GM10266 (cell line): ENCODE measurements around the gene LGI4.

ENCODE experiments used
- DNase-seq: peaks from one replicate; pipeline ENCODE4 v3.0.0; 2012; ENCODE audit errors: extremely low spot score
- CTCF ChIP-seq: IDR thresholded peaks from 2 replicates; pipeline ENCODE4 v1.5.1; 2012; ENCODE audit warnings: mild to moderate bottlenecking, low read depth; ENCODE audit not compliant: control insufficient read depth, insufficient read depth; ENCODE audit errors: missing control alignments

Gene LGI4

DNA sequence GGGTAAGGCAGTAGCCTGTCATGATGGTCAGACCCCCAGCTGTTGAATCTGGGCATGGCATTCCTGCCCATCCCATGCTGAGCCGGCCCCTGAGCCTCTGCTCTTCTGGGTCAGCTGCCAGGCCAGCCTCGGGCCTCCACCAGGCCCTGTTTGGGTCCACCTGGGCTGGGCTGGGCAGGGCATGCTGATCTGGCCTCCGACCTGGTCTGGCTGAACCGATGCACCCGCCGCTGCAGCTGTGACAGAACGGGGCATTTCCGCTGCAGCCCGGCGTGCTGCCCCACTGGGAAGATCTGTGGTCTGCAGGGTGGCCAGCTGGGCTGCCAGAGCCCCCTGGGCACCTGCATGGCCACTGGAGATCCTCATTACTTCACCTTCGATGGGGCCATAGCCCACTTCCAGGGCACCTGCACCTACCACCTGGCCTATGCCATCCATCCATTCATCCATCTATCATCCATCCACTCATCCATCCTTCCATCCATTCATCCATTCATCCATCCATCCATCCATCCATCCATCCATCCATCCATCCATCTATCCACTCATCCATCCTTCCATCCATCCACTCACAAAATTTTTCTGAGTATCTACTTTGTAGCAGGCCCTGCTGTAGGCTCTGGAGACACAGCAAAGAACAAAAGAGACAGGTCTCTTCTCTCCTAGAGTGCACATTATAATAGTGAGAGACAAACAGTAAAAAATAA lies 40.8 kb downstream of the LGI4 start:
- DNase-seq, result no peak
- no peak for TF ChIP-seq CTCF

DNA sequence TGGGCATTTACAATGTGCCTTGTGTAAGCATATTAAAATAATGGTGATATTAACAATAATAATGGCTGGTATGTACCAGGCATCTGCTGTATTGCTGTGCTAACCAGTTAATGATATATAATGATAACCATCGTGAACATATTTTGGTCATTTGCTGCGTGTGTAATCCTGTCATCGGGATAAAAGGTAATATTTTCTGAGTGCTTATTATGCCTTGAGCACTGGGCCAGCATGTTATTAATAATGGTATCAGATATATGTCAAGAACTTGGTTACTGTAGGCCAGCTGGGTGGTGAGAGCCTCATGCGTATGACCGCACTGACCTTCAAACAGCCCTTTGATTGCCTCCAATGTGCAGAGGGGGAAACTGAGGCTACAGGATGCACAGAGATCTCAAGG lies 41.4 kb downstream of the LGI4 start:
- TF ChIP-seq CTCF, result no peak
- no peak for DNase-seq

- DNase-seq, result peak; percentile 83
- peak; percentile 55 for TF ChIP-seq CTCF
Observed at GRCh38 chr19:35090506-35091214, 44.2 kb downstream of the LGI4 start.

GRCh38 chr19:35090160-35090505 lies 44.7 kb downstream of the LGI4 start:
- DNase-seq, result no peak
- peak; percentile 2 for TF ChIP-seq CTCF

DNA sequence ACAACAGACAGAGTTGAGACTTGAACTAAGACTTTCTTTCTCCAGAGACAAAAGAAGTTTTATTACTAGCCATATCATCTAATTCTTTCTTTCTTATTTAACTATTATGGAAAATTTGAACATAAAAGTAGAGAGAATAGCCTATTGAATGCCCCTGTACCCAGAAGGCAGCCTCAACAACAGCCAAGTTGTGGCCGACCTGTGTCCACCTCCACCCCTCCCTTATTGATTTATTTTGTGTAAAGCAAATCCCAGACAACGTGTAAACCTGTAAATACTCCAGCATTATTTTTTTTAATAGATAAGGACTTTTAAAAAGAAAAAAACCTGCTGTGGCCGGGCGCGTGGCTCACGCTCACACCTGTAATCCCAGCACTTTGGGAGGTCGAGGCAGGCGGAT lies 45.3 kb downstream of the LGI4 start:
- TF ChIP-seq CTCF, result no peak
- no peak for DNase-seq

DNA sequence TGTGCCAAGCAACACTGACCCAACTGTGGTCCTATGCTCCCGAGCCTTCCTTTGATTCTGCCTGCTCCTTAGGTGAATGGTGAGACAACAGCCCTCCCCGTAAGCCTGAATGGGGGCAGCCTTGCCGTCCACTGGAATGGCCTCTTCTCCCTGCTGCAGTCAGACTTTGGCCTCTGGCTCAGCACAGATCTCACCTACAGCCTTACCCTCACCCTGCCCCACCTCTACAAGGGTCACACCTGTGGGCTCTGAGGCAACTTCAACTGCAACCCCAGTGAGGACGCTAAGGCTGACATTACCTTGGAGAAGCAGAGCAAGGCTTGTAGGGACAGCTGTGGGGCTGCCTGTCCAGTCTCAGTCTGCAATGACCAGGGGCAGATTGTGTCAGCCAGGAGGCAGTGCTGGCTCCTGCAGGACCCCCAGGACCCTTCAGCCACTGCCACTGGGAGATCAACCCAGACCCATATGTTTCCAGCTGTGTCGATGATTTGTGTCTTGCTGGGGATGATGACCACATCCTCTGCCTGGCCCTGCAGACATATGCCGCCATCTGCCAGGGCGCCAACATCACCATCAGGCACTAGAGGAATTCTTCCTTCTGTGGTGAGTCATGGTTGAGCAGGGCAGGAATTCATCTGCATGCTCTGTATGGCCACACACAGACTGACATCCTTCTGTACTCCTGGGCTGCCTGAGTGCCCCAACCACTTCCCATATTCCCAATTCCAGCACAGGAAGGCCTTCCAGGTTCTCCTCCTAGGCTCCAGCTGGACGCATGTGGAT lies 46.5 kb downstream of the LGI4 start:
- no peak for TF ChIP-seq CTCF
- no peak for DNase-seq

GRCh38 chr19:35087393-35087792 lies 47.5 kb downstream of the LGI4 start:
- no peak for DNase-seq
- TF ChIP-seq CTCF, result no peak
